Activated effector memory CD4-positive, alpha-beta T cell treated with Interleukin-2 at 50 U/mL for 16 hours (primary cell): Measurements from ENCODE around the gene TTLL6.
"Not testable (repeated sequence)": the region's sequence is repeated elsewhere in the genome, so short reads cannot be mapped to it uniquely, and the experiment has no call there.

Experiments
- DNase-seq: peaks from one replicate; pipeline ENCODE4 v3.0.0-alpha.2; 2020

Gene TTLL6

DNA sequence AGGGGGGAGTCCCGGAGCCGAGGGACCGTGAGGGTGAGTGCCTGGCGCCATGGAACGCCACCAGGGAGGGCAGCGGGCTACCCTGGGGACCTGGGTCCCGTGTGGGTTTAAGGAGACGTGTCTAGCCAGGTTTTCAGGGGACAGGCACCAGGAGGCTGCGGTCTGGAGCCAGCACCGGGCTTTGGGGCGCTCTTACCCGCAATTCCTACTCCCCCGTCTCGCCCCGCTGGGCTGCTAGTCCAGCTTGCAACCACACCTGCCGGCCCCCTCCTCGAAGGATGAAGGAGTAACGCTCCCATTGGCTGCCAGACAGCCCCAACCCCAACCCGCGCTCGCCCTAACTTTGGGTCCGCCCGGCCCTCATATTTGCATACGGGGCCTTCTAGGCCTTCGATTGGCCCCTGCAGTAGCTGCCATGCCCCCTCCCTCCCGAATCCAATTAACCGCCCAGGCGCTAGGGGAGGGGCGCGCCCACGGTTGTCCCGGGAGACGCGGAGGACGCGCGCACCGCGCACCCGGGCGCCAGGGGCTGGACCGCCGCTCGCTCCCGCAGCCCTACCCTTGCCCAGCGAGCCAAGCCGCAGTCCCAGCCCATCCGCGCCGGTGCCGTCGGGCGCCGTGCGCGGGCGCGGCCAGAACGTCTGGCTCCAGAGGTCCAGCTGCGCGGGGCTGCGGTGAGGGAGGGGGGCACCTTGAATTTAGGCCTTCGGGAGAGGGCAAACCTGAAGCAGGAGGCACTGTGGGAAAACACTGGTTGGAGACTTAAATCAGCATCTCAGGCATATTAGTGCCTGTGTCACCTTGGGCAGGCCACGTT is at the start of gene TTLL6:
Gene TTLL6 (minus strand): TSS at position 456 of the 817 bp plus-strand sequence. CDS start 157 bp downstream, at position 299.
- DNase-seq = peak; percentile 68

DNA sequence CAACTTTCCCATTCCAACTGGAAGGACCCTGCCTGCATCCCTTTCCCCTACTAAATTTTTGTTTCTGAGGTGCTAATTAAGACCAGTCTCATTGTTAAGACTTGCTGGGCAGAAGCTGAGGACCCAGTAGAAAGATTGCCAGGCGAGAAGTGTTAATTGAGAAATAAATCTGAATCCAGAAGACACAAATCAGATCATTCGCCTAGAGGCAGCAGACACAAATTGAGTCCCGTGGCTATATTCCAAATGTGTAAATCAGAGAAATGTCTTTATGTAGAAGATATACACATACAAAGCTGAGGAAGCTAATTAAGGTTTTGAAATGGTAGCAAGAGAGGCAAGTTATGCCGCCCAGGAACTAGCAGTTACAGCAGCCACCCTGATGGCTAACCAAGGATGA is 43.4 kb upstream of the TTLL6 start:
- DNase-seq = no peak

DNA sequence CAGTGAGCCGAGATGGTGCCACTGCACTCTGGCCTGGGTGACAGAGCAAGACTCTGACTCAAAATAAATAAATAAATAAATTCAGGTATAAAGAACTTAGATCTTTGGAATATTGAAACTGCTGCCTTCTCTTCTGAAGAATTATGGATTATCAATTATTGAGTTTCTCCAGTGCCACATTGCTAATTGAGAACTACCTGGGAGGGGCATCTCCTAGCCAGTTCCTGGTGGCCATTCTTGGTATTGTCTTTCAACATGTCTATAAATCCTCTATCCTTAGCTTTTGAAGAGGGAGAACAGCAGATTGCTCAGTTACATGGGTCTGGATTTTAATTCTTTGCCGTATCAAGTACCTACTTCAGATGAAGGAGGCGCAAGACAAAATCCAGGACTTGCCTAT is 43.0 kb upstream of the TTLL6 start:
- no peak for DNase-seq

DNA sequence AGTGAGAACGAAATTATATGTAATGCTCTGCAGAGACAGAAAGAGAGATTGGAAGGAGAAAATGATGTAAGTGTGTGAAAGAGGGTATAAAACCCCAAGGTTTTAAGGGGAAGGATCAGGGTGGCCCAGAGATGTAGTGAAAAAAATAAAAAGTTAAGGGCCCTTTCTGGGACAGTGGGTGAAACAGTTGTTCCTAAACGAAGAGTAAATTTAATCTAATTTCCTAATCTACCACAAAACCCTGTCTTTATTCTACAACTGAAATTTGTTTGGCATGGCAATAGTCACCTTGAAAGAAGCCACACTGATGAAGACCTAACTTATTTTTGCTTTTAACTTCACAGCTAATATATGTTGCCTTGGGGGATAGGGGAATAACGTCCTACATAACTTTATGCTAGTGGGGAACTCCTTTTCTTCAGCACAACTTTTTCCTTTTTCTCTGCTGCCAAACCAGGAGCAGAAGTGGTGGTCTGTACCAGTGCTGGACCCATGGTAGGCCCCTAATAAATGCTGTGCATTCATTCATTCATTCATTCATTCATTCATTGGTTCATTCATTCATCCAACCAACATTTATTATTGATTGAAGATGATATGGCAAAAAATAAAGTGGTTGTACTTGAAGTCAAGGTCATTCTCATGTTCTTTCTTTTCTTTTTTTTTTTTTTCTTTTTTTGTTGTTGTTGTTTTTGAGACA is 39.2 kb upstream of the TTLL6 start:
- DNase-seq = no peak

DNA sequence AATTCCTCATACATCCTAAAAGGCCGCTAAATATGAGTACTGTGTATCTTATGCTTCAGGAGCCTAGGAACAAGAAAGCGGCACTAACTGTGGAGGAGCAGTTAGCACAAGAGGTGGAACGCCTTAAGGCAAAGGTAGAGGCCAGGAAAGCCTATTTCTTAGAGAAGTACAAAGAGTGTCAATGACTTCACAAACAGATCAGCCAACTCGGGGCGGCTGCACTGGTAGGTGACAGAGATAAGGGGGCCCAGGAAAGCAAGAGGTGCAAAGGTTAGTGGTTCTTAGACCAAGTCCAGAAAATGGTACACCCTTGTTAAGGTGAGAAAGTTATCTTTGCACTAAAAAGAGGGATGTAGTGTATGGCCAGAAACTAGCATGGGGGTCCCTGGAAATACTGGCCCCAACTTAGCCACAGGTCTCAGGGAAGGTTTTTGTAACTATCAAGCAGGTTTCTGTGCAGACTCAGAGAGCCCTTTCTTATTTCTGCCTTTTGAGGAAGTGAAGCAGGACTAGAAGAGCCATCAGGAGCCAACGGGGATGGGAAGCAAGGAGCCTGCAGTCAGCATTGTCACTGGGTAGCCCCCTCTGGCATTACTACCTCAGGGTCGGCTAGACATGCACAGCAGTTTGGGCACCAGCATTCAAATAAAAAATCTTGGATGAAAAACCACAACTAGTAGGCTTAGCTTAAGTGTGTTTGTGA is 37.9 kb upstream of the TTLL6 start:
- DNase-seq = no peak

DNA sequence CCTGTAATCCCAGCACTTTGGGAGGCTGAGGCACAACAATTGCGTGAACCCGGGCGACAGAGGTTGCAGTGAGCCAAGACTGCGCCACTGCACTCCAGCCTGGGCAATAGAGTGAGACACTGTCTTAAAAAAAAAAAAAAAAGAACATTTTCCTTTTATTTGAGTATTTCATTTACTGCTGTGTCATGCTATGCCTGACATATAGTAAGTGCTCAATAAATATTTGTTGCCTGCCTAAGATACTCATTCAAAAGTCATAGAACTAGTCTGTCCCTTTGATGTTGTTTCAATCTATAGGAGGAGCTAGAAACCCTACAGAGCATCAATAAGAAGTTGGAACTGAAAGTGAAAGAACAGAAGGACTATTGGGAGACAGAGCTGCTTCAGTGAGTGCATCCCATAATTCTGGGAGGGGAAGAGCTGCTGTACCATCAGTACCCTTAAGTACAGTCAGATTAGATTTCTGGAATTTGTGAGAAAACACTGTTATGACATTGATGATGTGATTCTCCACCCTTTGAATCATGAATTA is 33.8 kb upstream of the TTLL6 start:
- DNase-seq = no peak

DNA sequence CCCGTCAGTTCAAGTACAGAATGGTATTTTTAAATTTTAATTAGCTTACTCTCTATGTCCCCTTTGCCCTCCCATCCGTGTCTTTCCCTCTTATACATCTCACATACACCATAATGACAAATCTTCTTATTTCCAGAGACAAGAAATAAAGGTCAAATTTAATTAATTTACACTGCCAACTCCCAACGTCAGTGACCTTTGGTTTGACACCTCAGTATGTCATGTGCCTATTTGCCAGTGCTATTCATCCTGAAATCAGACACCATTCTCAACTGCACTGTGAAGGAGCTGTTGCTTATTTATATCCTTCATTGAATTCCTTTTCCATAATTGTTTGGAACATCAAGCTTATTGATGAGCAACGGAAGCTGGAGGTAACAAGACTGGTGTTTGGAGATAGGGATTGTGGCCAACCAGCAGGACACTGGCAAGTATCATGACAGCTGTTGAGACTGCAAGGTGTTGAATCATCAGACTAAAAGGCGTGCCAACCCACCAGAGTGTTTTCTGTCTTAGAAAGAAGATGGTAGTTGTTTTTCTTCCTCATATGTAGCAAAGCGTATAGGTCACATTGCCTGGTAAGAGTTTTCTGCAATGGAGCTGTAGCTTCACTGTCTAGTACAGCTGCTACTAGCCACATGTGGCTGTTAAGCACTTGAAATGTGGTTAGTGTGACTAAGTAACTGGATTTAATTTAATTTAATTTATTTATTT is 26.3 kb upstream of the TTLL6 start:
- no peak for DNase-seq

DNA sequence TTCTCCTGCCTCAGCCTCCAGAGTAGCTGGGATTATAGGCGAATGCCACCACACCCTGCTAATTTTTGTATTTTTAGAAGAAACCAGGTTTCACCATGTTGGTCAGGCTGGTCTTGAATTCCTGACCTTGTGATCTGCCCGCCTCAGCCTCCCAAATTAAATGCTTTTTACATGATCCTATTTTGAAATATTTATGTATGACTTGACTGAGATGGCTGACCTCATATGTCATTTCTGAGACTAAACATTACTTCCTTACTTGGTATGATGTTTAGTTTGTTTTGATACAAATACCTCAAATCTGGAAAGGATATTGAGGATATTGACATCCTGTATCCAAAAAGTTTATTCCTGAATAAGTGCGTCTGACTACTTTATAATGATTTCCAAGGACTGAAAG is 25.7 kb upstream of the TTLL6 start:
- DNase-seq = no peak

DNA sequence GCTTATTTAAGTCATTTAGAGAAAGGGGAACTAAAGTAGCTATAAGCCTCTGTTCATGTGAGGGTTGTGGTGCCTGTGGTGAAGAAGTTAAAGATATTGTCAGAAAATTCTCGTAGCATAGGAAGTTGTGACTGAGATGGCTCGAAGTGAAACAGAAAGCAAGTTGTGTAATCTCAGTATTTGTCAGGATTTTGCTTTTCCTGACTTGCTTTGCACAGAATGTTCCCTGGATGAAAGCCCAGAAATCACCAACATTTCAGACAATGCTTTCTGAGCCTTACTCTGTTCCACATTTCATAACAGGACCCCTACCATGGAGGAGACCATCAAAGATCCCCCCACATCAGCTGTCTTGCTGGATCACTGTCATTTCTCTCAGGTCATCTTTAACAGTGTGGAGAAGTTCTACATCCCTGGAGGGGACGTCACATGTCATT is 24.4 kb upstream of the TTLL6 start:
- no peak for DNase-seq

DNA sequence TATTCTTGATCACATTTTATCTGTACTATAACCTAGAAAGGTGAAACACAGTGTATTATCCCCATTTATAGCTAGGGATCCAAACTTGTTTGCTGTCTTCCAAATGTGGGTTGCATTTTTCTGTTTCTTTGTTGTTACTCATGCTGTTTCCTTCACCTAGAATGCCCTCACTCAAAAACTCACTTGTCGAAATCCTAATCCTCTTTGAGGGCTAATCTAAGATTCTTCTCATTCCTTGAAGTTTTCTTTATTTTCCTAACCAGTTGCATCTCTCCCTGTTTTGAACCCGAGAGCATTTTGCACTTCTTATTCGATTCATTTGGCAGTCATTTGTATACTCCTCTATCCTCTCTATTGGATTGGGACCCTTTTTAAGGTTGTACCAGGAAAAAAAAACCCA is 23.4 kb upstream of the TTLL6 start:
- DNase-seq = no peak

DNA sequence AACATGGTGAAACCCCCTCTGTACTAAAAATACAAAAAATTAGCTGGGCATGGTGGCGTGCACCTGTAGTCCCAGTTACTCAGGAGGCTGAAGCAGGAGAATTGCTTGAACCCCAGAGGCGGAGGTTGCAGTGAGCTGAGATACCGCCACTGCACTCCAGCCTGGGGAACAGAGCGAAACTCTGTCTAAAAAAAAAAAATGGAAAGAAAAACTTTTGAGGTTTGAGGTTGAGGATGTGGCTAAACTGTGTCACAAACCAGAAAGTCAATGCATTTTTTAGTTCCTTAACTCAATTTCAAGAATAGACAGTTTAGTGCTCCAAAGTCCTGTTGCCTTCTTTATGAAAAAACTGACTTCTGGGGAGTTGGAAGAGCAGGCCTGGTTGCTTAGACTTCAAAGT is 20.4 kb upstream of the TTLL6 start:
- not testable (repeated sequence) for DNase-seq

DNA sequence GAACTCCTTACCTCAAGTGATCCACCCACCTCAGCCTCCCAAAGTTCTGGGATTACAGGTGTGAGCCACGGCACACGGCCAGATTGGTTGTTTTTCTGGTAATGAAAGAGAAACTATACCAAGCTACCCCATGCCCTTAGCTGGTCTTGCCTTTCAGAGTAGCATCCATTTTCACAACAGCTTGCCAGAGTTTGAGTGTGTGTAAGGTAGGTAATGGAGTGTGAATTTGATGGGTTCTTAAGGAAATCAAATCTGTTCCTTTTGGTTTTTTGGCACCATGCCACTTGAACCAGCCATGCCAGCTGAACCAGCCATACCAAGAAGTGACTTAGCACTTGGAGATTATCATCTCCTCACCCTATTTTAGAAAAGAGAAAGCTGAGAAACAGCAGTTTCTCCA is 18.9 kb upstream of the TTLL6 start:
- DNase-seq = no peak

DNA sequence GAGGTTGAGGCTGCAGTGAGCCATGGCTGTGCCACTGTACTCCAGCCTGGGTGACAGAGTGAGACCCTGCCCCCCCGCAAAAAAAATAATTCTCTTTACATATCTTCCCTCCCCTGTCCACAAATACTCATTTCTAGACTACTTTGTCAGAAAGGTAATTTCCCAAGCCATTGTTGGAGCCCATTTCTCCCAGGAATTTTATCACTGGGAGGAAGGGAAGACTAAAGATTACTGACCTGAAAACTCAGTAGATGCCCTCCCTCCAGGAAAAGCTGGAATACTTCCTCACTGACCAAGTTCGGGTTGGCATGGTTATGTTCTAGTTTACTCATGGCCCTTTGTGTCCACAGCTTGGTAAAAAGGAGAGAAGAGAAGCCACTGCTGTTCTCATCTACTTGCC is 17.9 kb upstream of the TTLL6 start:
- no peak for DNase-seq

DNA sequence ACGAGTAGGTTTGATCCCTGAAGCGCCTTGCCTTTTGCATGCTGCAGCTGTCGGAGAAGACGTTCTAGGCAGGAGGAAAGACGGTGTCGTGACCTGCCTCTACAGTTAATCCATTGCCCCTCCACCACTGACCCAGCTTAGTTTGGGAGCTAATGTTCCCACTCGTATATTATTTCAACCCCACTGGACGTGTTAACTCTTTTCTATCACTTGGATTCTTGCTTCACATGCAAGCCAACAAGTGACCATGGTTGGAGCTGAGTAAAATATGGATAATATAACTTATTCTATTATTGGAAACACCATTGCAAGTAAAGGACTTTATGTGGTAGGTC is 14.5 kb upstream of the TTLL6 start:
- no peak for DNase-seq

DNA sequence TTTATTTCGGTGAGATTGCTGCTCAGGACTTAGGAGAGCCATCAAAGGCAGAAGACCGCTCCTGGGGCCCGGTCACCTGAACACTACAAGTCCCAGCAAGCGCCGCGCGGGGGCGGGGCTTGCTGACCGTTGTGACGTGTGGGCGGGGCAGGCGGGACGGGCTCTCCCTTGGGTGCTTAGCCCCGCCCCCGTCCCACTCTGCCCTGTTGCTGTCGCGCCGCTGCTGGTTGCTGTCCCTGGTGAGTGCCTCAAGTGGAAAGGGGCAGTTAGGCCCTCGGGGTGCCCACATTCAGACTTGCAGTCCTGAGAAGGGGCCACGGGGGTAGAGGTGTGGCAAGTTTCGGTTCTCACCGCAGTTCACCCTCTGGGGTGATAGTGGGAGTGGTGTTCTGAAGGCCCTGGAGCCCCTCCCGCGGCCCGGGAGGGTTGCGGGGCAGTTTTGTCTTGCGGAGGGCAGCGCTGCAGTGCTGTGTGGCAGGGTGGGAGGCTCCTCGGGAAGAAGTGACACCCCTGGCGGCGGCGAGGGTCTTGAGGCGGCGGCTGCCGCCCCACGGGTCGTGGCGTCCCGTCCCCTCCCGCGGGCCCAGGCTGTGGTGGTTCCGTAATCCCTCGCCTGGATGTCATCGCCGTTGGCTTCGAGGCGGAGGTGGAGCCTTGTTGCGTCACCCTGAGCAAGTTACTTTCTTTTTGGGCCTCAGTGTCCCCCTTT is 14.0 kb upstream of the TTLL6 start, which contains the start of gene CALCOCO2:
Gene CALCOCO2 (plus strand): TSS at position 196 of the 709 bp plus-strand sequence. CDS start 10,673 bp downstream, outside the sequence.
- peak; percentile 79 for DNase-seq

DNA sequence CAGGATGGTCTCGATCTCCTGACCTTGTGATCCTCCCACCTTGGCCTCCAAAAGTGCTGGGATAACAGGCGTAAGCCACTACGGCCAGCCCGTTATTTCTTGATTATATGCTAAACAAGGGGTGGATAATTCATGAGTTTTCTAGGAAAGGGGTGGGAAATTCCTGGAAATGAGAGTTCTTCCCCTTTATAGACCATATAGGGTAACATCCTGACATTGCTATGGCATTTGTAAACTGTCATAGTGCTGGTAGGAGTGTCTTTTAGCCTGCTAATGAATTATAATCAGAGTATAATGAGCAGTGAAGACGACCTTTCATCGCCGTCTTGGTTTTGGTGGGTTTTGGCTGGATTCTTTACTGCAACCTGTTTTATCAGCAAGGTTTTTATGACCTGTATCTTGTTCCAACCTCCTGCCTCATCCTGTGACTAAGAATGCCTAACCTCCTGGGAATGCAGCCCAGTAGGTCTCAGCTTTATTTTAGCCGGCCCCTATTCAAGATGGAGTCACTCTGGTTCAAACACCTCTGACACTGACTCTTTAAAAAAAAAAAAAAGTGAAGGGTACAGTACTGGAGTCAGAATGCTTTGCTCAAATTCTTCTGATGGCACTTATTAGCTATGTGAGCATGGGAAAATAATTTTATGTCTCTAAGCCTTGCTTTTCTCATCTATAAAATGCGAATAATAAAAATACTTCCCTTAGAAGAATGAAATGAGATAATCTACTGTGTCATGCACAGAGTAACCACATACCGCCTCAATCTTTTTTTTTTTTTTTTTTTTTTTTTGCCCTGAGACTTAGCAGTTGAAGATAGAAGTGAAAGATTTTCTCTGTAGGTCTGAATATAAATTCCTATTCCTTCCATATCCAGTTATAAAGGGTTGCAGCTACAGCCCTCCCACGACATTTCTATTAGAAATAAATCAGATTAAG is 8.7 kb upstream of the TTLL6 start:
- DNase-seq = no peak

DNA sequence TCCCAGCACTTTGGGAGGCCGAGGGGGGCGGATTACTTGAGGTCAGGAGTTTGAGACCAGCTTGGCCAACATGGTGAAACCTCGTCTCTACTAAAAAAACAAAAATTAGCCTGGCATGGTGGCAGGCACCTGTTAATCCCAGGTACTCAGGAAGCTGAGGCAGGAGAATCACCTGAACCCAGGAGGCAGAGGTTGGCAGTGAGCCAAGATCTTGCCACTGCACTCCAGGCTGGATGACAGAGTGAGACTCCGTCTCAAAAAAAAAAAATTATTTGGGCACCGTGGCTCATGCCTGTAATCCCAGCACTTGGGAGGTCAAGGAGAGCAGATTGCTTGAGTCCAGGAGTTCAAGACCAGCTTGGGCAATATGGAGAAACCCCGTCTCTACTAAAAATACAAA is 3.9 kb upstream of the TTLL6 start:
- DNase-seq = not testable (repeated sequence)

DNA sequence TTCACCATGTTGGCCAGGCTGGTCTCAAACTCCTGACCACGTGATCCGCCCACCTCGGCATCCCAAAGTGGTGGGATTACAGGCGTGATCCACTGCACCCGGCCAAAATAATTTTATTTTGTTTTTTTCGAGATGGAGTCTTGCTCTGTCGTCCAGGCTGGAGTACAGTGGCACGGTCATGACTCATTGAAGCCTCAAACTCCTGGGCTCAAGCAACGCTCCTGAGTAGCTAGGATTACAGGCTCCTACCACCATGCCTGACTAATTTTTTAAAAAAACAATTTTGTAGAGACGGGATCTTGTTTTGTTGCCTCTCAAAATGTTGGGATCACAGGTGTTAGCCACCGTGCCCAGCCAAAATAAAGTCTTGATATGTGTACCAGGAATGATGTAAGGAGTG is 2.4 kb upstream of the TTLL6 start:
- no peak for DNase-seq

DNA sequence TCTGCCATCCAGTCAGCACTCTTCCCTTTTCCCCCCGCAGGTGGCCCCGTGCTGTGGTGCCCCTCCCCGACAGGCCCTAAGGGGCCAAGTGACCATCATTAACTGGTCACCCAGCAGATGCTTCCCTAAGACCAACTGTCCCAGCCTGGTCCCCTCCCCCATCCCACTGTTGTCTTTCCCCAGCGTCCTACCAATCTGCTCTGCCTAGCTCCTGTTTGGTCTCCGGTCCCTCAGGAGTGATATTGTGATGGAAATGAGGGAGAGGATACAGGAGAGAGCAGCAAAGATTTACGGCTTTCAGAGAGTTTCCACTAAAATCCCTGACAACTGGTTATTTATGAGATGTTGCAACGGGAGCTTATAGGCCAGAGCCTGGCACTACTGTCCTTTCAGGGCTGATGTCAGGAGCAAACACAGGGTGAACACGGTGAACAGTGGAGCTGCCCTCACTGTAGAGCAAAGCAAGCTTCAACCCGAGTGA is 1.4 kb upstream of the TTLL6 start:
- DNase-seq = no peak

DNA sequence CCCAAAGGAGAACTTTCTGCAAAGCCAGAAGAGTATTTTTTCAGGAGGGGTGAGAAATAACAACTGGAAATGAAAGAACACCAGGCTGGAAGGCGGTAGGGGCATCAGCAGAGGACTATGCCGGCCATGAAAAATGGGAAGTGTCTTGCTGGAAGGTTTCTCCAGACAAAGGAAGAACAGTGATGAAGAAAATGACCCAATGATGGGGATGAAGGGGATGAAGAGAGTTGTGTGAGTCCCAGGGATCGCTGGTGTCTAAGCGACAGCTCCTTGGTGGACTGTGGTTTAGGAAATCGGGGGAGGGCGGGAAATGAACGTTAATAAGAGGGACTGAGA is 623 bp downstream of the TTLL6 start:
- no peak for DNase-seq

DNA sequence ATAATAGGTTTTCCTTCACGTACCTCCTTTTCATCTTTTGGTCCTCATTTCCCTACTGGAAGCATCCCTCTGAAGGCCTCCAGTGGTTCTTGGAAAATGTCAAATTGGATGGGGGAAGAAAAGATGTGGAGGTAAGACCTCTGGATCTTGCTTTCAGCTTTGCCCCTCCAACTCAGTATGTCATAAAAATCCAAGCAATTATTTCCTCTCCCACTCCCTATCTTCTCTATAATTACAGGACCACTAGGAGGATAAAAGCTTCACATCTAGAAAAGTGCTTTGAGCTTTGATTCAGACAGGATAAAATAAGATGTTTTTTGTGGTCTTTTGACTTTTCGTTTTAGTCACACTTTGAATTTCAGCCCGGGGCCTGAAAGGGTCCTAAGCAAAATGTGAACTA is 1.7 kb downstream of the TTLL6 start:
- DNase-seq = no peak
